ENCODE data around the gene RNF8. TPM values are rescaled to one million over a fixed set of nuclear protein-coding genes. Genes with fewer than 3 reads are reported as not detected.

The RNF8 gene
- total RNA-seq, 1 experiment from 2014 or later = 22.0 TPM

GRCh38 chr6:37362101-37362828 lies 8.5 kb downstream of the RNF8 start:
- Mint-ChIP-seq H3K4me1 (ENCODE audit: insufficient read depth, unreplicated experiment) (peaks cover 5% of the 10 kb centered on the region), H3K9me3 (ENCODE audit: unreplicated experiment) (no peaks in the 10 kb centered on the region), H3K36me3 (ENCODE audit: insufficient read depth, unreplicated experiment) (peaks cover 16% of the 10 kb centered on the region), H3K27me3 (ENCODE audit: insufficient read depth, unreplicated experiment) (no peaks in the 10 kb centered on the region), H3K27ac (ENCODE audit: low read depth, unreplicated experiment) (no peak overlapping the region), H3K4me3 (ENCODE audit: unreplicated experiment) (no peak overlapping the region)
- no TSS peak for BruUV-seq (replicated peaks)
- intact Hi-C loops (cut with micrococcal nuclease) = no loop called here
- ChIA-PET POLR2A (interaction anchor here (0.6 to 1.6 kb wide), 3 partner anchors 8 to 156 kb away, joined by 3 to 5 read pairs (median 5); partner anchors contain the start of gene RNF8), CTCF (interaction anchor here (0.5 to 1.3 kb wide), 9 partner anchors 8 to 379 kb away, joined by 3 to 11 read pairs (median 3); no protein-coding TSS in a partner anchor)
- TF ChIP-seq CTCF (IDR thresholded peaks at IDR 0.05; ENCODE audit: unreplicated experiment) = no peak
- DNase-seq (ENCODE audit: unreplicated experiment) = no peak

- no peak for TF ChIP-seq CTCF (IDR thresholded peaks at IDR 0.05; ENCODE audit: unreplicated experiment)
- DNase-seq (ENCODE audit: unreplicated experiment) = peak; percentile 11
- Mint-ChIP-seq H3K27me3 (ENCODE audit: insufficient read depth, unreplicated experiment) (no peaks in the 10 kb centered on the region), H3K4me3 (ENCODE audit: unreplicated experiment) (no peak overlapping the region), H3K4me1 (ENCODE audit: insufficient read depth, unreplicated experiment) (peaks cover 10% of the 10 kb centered on the region), H3K36me3 (ENCODE audit: insufficient read depth, unreplicated experiment) (peaks cover 33% of the 10 kb centered on the region), H3K9me3 (ENCODE audit: unreplicated experiment) (no peaks in the 10 kb centered on the region), H3K27ac (ENCODE audit: low read depth, unreplicated experiment) (no peak overlapping the region)
- CTCF ChIA-PET = interaction anchor here (0.7 to 3.7 kb wide), 8 partner anchors 17 to 332 kb away, joined by 3 to 21 read pairs (median 4); partner anchors contain the start of gene MDGA1
- intact Hi-C loops (cut with micrococcal nuclease) = no loop called here
- POLR2A ChIA-PET = interaction anchor here (1.2 to 1.5 kb wide), 2 partner anchors 10 to 12 kb away, joined by 3 read pairs; partner anchors contain the start of gene RNF8
- BruUV-seq (replicated peaks) = no TSS peak
Measured at GRCh38 chr6:37365791-37366190, 12.0 kb downstream of the RNF8 start.

GRCh38 chr6:37366910-37367309 lies 13.1 kb downstream of the RNF8 start:
- H3K4me1 Mint-ChIP-seq (ENCODE audit: insufficient read depth, unreplicated experiment) = peaks cover 10% of the 10 kb centered on the region
- BruUV-seq (replicated peaks) = no TSS peak
- ChIA-PET CTCF (interaction anchor here (1.0 to 3.7 kb wide), 4 partner anchors 16 to 107 kb away, joined by 4 to 21 read pairs (median 6); no protein-coding TSS in a partner anchor), POLR2A (interaction anchor here (0.8 to 1.5 kb wide), 3 partner anchors 12 to 66 kb away, joined by 3 read pairs; partner anchors contain the start of genes CMTR1 and RNF8)
- no peaks in the 10 kb centered on the region for H3K9me3 Mint-ChIP-seq (ENCODE audit: unreplicated experiment)
- no peaks in the 10 kb centered on the region for H3K27me3 Mint-ChIP-seq (ENCODE audit: insufficient read depth, unreplicated experiment)
- intact Hi-C loops (cut with micrococcal nuclease) = no loop called here
- H3K36me3 Mint-ChIP-seq (ENCODE audit: insufficient read depth, unreplicated experiment) = peaks cover 37% of the 10 kb centered on the region
- TF ChIP-seq CTCF (IDR thresholded peaks at IDR 0.05; ENCODE audit: unreplicated experiment) = no peak
- no peak overlapping the region for H3K27ac Mint-ChIP-seq (ENCODE audit: low read depth, unreplicated experiment)
- DNase-seq (ENCODE audit: unreplicated experiment) = no peak
- no peak overlapping the region for H3K4me3 Mint-ChIP-seq (ENCODE audit: unreplicated experiment)

- no peaks in the 10 kb centered on the region for H3K9me3 Mint-ChIP-seq (ENCODE audit: unreplicated experiment)
- intact Hi-C loops (cut with micrococcal nuclease) = no loop called here
- ChIA-PET POLR2A (interaction anchor here (1.6 kb wide), 1 partner anchor 13 kb away, joined by 4 read pairs; no protein-coding TSS in a partner anchor), CTCF (interaction anchor here (0.7 to 1.4 kb wide), 3 partner anchors 12 to 318 kb away, joined by 3 to 5 read pairs (median 3); no protein-coding TSS in a partner anchor)
- DNase-seq (ENCODE audit: unreplicated experiment) = no peak
- no peak for TF ChIP-seq CTCF (IDR thresholded peaks at IDR 0.05; ENCODE audit: unreplicated experiment)
- no peaks in the 10 kb centered on the region for H3K27me3 Mint-ChIP-seq (ENCODE audit: insufficient read depth, unreplicated experiment)
- H3K36me3 Mint-ChIP-seq (ENCODE audit: insufficient read depth, unreplicated experiment) = peaks cover 38% of the 10 kb centered on the region
- H3K27ac Mint-ChIP-seq (ENCODE audit: low read depth, unreplicated experiment) = peak overlapping the region; percentile 78
- no TSS peak for BruUV-seq (replicated peaks)
- H3K4me1 Mint-ChIP-seq (ENCODE audit: insufficient read depth, unreplicated experiment) = peaks cover 10% of the 10 kb centered on the region
- H3K4me3 Mint-ChIP-seq (ENCODE audit: unreplicated experiment) = no peak overlapping the region
Measured at GRCh38 chr6:37368961-37369320, 15.2 kb downstream of the RNF8 start.
